Right kidney (tissue), 1 donor: ENCODE data around the gene RNASE13.
A peak's percentile ranks its signal among the peaks of the same experiment; 100 is the strongest.
"Not testable (repeated sequence)": the region's sequence is repeated elsewhere in the genome, so short reads cannot be mapped to it uniquely, and the experiment has no call there.

ENCODE experiments used
- DNase-seq: peaks from one replicate; pipeline ENCODE4 v3.0.0-alpha.2; 2016

The RNASE13 gene

GRCh38 chr14:21040941-21041340 lies 6.3 kb upstream of the RNASE13 start:
- DNase-seq = not testable (repeated sequence)

DNA sequence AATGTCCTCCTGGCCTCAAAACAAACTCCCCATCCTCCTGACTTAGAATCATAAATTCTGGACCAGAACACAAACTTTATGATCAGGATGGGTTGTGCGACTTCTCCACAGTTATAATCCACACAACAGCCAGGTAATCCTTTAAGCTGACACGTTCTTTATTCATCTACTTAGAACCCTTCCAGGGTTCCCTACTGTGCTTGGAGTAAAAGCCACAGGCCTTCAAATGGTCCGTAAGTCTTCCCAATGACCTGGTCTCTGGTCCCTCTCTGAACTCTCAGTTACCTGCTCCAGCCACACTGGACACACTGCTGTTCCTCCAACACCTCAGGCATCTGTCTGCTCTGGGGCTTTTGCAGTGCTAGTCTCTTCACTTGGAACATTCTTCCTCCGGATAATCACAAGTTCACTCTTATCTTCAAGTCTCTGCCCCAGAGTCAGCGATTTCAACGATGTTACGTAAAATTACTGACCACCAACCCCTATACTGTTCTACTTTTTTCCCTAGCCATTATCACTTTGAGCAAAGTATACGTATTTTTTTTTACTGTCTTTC lies 5.8 kb upstream of the RNASE13 start:
- DNase-seq = no peak

GRCh38 chr14:21039585-21040369 lies 5.2 kb upstream of the RNASE13 start:
- peak; percentile 57 for DNase-seq

DNA sequence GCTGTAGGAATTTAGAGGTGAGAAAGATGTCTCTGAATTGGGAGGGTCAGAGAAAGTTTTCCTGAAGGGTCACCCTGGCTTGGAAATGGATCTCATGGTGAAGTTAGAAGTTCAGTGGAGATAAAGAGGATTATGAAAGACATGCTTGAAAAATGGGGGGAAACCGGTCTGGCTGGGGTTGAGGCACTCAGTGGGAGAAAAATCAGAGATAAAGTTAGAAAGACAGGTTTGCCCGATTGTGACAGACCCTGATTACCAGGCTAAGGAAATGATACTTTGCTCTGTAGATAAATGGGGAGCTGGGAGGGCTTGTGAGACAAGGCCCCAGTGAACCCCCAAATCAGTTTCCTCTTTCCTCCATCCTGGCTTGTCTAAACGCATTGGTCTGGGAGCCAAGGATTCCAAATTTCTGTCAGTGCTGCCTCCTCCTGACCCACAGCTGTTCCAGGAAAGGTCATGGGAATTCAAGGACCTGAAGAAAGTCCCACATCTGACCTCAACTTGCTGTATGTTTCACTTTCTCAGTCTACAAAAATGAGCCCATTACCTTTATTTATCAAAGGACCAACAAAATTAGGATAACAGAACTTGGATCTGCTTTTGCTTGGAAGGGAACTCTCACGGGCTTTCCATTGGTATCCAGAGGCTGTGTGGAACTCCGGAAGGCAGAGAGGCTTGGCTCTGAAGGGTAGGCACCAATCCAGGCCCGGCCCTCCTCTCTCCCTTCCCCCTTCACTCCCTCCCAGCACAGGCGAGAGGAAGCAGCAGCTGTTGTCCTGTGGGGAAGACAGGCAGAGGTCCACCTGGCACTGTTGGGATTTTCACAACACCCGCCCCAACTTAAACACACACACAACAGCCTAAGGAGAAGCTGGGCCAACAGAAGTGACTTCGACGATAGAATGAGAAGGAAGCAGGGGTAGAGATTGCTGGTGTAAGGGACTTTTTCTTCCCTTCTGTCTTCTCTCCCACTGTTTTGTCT lies 4.1 kb upstream of the RNASE13 start:
- peak; percentile 58 for DNase-seq

DNA sequence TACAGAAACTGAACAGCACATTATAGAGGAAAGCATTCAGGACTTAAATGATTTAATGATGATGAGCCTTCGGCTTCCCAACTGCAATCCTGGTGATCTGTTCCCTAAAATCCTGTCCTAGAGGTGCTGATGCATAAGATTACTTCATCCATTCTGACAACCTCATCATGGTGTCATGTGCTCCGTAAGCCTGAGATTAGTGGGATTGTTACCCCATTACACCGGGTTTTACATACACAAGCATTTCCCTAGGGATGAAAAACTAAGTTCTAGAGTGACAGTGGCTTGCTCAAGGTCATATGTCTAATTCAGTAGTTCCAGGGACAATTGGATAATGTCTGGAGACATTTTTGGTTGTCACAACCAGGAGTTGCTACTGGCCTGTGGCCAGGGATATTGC lies 2.5 kb upstream of the RNASE13 start:
- DNase-seq = no peak

DNA sequence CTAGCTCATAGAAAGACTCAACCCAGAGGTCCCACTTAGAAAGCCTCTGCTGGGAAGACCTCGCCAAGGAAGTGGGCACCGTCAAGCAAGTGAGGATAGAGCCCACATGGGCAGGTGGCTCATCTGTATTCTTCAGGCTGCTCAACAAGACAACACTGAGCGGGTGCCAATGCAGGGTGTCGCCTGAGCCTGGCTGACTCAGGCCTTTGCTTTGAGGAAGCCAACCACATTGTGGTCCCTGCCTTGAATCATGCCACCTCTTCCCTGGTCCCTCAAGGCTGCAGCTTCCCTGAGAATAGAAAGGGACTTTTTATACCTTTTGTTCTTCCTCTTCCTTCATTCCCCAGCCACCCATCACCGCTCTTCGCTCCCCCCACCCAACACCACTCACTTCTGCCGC lies 2.1 kb upstream of the RNASE13 start:
- no peak for DNase-seq

GRCh38 chr14:21033133-21033698 lies 1.4 kb downstream of the RNASE13 start:
- DNase-seq = no peak

- DNase-seq = no peak
Measured at GRCh38 chr14:21032326-21033132, 2.1 kb downstream of the RNASE13 start.

- DNase-seq = no peak
Measured at GRCh38 chr14:21030531-21030930, 4.1 kb downstream of the RNASE13 start.

- no peak for DNase-seq
Measured at GRCh38 chr14:21029917-21030316, 4.7 kb downstream of the RNASE13 start, which contains the start of gene TPPP2. Gene TPPP2, plus strand, starts transcription at chr14:21030217. Its CDS starts 365 bp downstream, at chr14:21030582.

DNA sequence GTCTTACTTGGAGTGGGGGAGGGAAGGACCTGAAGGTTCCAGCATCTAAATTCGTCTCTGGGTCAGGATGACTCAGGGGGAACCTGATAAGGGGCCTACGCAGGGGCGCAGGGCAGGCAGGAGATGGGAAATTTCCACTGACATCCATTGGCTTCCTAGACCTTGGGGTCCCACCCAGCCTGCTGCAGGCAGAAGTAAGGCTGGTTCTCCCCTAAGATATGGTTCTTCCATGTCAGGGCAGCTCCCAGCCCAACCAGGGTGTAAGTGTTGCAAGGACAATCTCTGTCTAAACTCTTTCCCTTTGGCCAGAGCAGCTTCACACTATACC lies 7.7 kb downstream of the RNASE13 start:
- DNase-seq = no peak

DNA sequence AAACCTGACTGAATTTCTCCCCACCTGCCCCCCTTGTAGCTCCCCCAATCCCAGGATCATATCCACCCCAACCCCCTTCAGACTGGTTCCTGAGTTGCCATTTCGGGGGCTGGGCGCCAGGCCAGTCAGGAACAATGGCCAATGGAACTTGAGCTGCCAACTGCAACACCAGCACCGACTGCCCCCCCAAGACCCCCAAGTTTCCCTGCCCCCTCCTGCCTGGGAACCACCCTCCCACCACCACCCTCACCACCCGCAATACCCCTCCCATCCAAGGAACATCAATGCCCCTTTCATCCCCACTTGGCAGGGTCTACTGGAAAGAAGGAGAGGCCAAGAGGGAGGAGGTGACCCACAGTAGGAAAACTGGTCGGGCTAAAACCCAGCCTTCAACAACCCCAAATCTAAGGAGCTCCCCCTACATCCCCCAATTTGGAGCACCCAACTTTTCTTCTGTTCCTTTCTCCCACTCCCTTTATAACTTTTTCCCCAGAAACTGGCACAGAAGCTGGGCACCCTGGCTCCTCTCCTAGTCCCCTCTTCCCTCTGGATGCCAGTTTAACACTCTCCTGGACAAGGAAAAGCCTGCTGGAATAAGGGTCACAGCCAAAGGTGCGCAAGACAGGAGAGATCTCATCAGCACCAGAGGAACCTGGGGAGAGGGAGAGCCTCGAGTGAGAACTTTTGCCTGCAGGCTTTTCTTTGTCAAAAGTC lies 8.2 kb downstream of the RNASE13 start:
- no peak for DNase-seq

- peak; percentile 89 for DNase-seq
Measured at GRCh38 chr14:21025371-21026273, 9.0 kb downstream of the RNASE13 start.

- DNase-seq = peak; percentile 87
Measured at GRCh38 chr14:21024585-21025370, 9.8 kb downstream of the RNASE13 start, which contains the start of gene NDRG2. Gene NDRG2, minus strand, starts transcription at chr14:21025061. Its CDS starts 1,746 bp downstream, at chr14:21023315.

- no peak for DNase-seq
Measured at GRCh38 chr14:21023817-21024584, 10.6 kb downstream of the RNASE13 start.

DNA sequence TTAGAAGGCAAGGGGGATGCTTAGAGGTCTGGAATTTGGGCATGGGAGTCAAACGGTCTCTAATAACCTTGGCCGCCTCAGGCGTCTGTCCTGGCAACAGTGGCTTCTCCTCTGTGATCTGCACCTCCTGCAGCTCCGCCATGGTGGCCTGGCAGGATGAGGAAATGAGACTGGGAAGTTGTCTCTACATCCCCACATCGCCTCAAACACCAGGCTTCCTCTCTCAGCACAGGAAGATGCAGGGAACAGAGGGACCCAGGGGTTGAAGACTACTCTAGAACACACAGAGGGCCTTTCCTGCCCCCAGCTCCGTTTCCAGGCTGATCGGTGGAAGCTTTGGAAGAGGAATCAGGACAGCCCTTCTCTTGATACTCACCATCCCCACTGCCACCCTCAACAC lies 11.4 kb downstream of the RNASE13 start:
- DNase-seq = no peak

- DNase-seq = no peak
Measured at GRCh38 chr14:21022686-21023085, 11.9 kb downstream of the RNASE13 start.

- no peak for DNase-seq
Measured at GRCh38 chr14:21020977-21021545, 13.5 kb downstream of the RNASE13 start.
